GM19240 (cell line): ENCODE data around the gene CKMT1A.

Experiments used
- DNase-seq: peaks from one replicate; pipeline ENCODE4 v3.0.0; 2011; ENCODE audit warnings: low spot score; ENCODE audit not compliant: insufficient read length

The CKMT1A gene

DNA sequence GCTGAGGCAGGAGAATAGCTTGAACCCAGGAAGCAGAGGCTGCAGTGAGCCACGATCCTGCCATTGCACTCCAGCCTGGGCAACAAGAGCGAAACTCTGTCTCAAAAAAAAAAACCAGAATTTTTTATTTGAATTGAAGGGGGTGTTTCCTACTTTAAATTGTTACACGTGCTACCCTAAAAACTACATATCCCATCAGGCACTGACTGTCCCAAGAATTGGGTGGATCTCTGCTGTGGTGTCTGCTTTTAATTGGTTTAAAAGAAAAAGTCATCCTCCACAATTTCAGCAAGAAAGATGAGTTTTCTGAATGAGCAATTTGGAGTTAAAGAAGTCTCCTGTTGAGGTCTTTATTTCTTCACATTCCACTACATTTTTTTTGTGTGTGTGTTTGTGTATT is 54.7 kb downstream of the CKMT1A start:
- no peak for DNase-seq
